Vagina (tissue), 2 donors: ENCODE results near the gene PHF10.

ENCODE experiments used
- CTCF ChIP-seq, 3 experiments: fragments of 450-650 bp in 2 of 3; fragments of 200-600 bp in 1 of 3; sonication (generic) in 1 of 3; IDR thresholded peaks; one replicate each; pipeline ENCODE4 v1.5.1; 2017 to 2019; ENCODE audit warnings: antibody characterized with exemption in 3 of 3, mild to moderate bottlenecking in 2 of 3, moderate library complexity in 2 of 3
- POLR2A ChIP-seq, 2 donors: fragments of 450-650 bp; IDR thresholded peaks; one replicate each; pipeline ENCODE4 v1.6.1; 2017; ENCODE audit warnings: antibody characterized with exemption in 2 of 2, mild to moderate bottlenecking in 2 of 2, moderate library complexity in 2 of 2
- POLR2AphosphoS5 ChIP-seq, 2 donors: sonication (generic); formaldehyde crosslinking; IDR thresholded peaks; one replicate each; pipeline ENCODE4 v1.9.0; 2017; ENCODE audit warnings: antibody characterized with exemption in 2 of 2, mild to moderate bottlenecking in 2 of 2, low read depth in 1 of 2; ENCODE audit not compliant: insufficient read depth in 1 of 2

DNA sequence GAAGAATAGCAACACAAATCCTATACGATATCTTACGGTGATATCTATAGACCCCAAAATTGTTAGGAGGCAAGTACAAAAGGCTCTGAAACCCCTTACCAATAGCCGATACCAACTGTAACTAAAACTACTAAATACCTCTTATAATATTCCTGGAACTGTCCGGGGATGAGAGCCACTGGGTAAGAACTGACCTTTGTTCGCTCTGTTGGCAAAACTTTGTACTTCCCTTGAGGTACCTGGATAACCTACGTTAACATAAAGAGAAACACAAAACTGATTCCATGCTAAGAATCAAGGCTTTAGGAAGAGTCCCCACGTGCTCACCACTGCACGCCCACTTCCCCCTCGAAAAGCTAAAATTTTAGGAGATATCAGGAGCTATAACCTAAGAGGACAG is 9.7 kb downstream of the PHF10 start:
- TF ChIP-seq CTCF (IDR thresholded peaks at IDR 0.05) = no peak
- no peak for TF ChIP-seq POLR2A (IDR thresholded peaks at IDR 0.05)
- no peak for TF ChIP-seq POLR2AphosphoS5 (IDR thresholded peaks at IDR 0.05; ENCODE audit: insufficient read depth in 1 of 2, low read depth in 1 of 2)
